KOPT-K1 (cell line): ENCODE measurements around the gene ARPP19.
"Not testable (repeated sequence)": the region's sequence is repeated elsewhere in the genome, so short reads cannot be mapped to it uniquely, and the experiment has no call there.

ENCODE experiments used
- H3K27ac ChIP-seq: fragments of 200-600 bp; sonication (generic); 2 replicates; pipeline ENCODE4 v1.5.1; 2016; ENCODE audit warnings: antibody characterized with exemption, mild to moderate bottlenecking, low read depth, low read length; ENCODE audit not compliant: poor library complexity, severe bottlenecking
- H3K36me3 ChIP-seq: fragments of 200-600 bp; sonication (generic); 2 replicates; pipeline ENCODE4 v1.5.1; 2017; ENCODE audit warnings: antibody characterized with exemption, mild to moderate bottlenecking, low read length, moderate library complexity; ENCODE audit not compliant: insufficient read depth
- H3K9me3 ChIP-seq: fragments of 200-600 bp; sonication (generic); 2 replicates; pipeline ENCODE4 v1.5.1; 2017; ENCODE audit warnings: antibody characterized with exemption, low read length, mild to moderate bottlenecking; ENCODE audit not compliant: insufficient read depth, poor library complexity, severe bottlenecking

ARPP19 gene

GRCh38 chr15:52527911-52528563 is 40.8 kb downstream of the ARPP19 start:
- H3K36me3 ChIP-seq: no peaks in the 10 kb centered on the region
- no peaks in the 10 kb centered on the region for H3K9me3 ChIP-seq
- H3K27ac ChIP-seq: peak overlapping the region; percentile 60

GRCh38 chr15:52527196-52527910 is 41.5 kb downstream of the ARPP19 start:
- Histone ChIP-seq H3K27ac (no peak overlapping the region), H3K36me3 (no peaks in the 10 kb centered on the region), H3K9me3 (no peaks in the 10 kb centered on the region)

- no peak overlapping the region for H3K27ac ChIP-seq
Measured at GRCh38 chr15:52524223-52525136, 44.4 kb downstream of the ARPP19 start.

GRCh38 chr15:52523647-52524046 is 45.2 kb downstream of the ARPP19 start:
- no peaks in the 10 kb centered on the region for H3K9me3 ChIP-seq
- no peak overlapping the region for H3K27ac ChIP-seq
- H3K36me3 ChIP-seq: no peaks in the 10 kb centered on the region

More at GRCh38 chr15:52524223-52525136, 44.4 kb downstream of the ARPP19 start:
- Histone ChIP-seq H3K9me3 (no peaks in the 10 kb centered on the region), H3K36me3 (no peaks in the 10 kb centered on the region)

- Histone ChIP-seq H3K36me3 (no peaks in the 10 kb centered on the region), H3K27ac (no peak overlapping the region), H3K9me3 (no peaks in the 10 kb centered on the region)
Measured at GRCh38 chr15:52523192-52523591, 45.6 kb downstream of the ARPP19 start.

- Histone ChIP-seq H3K9me3 (no peaks in the 10 kb centered on the region), H3K27ac (no peak overlapping the region), H3K36me3 (no peaks in the 10 kb centered on the region)
Measured at GRCh38 chr15:52521682-52522081, 47.1 kb downstream of the ARPP19 start.

- Histone ChIP-seq H3K36me3 (no peaks in the 10 kb centered on the region), H3K9me3 (no peaks in the 10 kb centered on the region), H3K27ac (no peak overlapping the region)
Measured at GRCh38 chr15:52520421-52520820, 48.4 kb downstream of the ARPP19 start.

GRCh38 chr15:52518487-52519371 is 50.1 kb downstream of the ARPP19 start:
- no peak overlapping the region for H3K27ac ChIP-seq
- H3K9me3 ChIP-seq: no peaks in the 10 kb centered on the region

GRCh38 chr15:52517014-52517413 is 51.8 kb downstream of the ARPP19 start:
- Histone ChIP-seq H3K36me3 (no peaks in the 10 kb centered on the region), H3K27ac (no peak overlapping the region), H3K9me3 (no peaks in the 10 kb centered on the region)

More at GRCh38 chr15:52518487-52519371, 50.1 kb downstream of the ARPP19 start:
- no peaks in the 10 kb centered on the region for H3K36me3 ChIP-seq

GRCh38 chr15:52515343-52515742 is 53.5 kb downstream of the ARPP19 start:
- Histone ChIP-seq H3K27ac (no peak overlapping the region), H3K36me3 (no peaks in the 10 kb centered on the region), H3K9me3 (no peaks in the 10 kb centered on the region)

- no peaks in the 10 kb centered on the region for H3K36me3 ChIP-seq
- no peaks in the 10 kb centered on the region for H3K9me3 ChIP-seq
- H3K27ac ChIP-seq: no peak overlapping the region
Measured at GRCh38 chr15:52514482-52514881, 54.3 kb downstream of the ARPP19 start.

GRCh38 chr15:52512869-52513268 is 56.0 kb downstream of the ARPP19 start:
- H3K36me3 ChIP-seq, H3K27ac ChIP-seq, H3K9me3 ChIP-seq: not testable (repeated sequence)

GRCh38 chr15:52511084-52511483 is 57.7 kb downstream of the ARPP19 start:
- H3K27ac ChIP-seq: no peak overlapping the region
- H3K9me3 ChIP-seq: no peaks in the 10 kb centered on the region
- H3K36me3 ChIP-seq: no peaks in the 10 kb centered on the region

- H3K27ac ChIP-seq: no peak overlapping the region
- no peaks in the 10 kb centered on the region for H3K36me3 ChIP-seq
- no peaks in the 10 kb centered on the region for H3K9me3 ChIP-seq
Measured at GRCh38 chr15:52509500-52510245, 59.2 kb downstream of the ARPP19 start.
